IMR-90 (cell line): ENCODE measurements around the gene GANC.

Experiments used
- ELK1 ChIP-seq: fragments of 150-350 bp; IDR thresholded peaks from 2 replicates; pipeline ENCODE4 v1.6.1; 2016; ENCODE audit warnings: low read depth, mild to moderate bottlenecking, low read length, moderate library complexity, borderline replicate concordance
- POLR2A ChIP-seq: IDR thresholded peaks from 2 replicates; pipeline ENCODE4 v1.6.1; 2012; ENCODE audit warnings: mild to moderate bottlenecking, low read depth, low read length

GRCh38 chr15:42387603-42388002 lies 114.6 kb downstream of the GANC start:
- TF ChIP-seq POLR2A (no peak), ELK1 (no peak)
